Central memory CD8-positive, alpha-beta T cell (primary cell): ENCODE data around the gene HNRNPF.
"Not testable (repeated sequence)": the region's sequence is repeated elsewhere in the genome, so short reads cannot be mapped to it uniquely, and the experiment has no call there.

ENCODE experiments used
- ATAC-seq: fragments of 150-1000 bp; cut with Tn5 transposase; replicated peaks from 2 replicates; pipeline ENCODE4 v1.10.0; 2022; ENCODE audit warnings: mild to moderate bottlenecking, moderate FRiP score, moderate number of reproducible peaks; ENCODE audit not compliant: poor library complexity, severe bottlenecking; ENCODE audit errors: extremely low read depth
- DNase-seq, 2 donors: peaks; one replicate each; pipeline ENCODE4 v3.0.0; 2021; ENCODE audit warnings: low spot score in 2 of 2
- H3K27ac Mint-ChIP-seq: one replicate; pipeline ENCODE4 v1.8.0; 2022; ENCODE audit warnings: low read depth, mild to moderate bottlenecking, moderate library complexity, mixed read lengths
- H3K27me3 Mint-ChIP-seq: one replicate; pipeline ENCODE4 v1.8.0; 2022; ENCODE audit warnings: mixed read lengths
- H3K36me3 Mint-ChIP-seq: one replicate; pipeline ENCODE4 v1.8.0; 2022; ENCODE audit warnings: mild to moderate bottlenecking, moderate library complexity, mixed read lengths; ENCODE audit not compliant: insufficient read depth
- H3K4me1 Mint-ChIP-seq: one replicate; pipeline ENCODE4 v1.8.0; 2022; ENCODE audit warnings: mixed read lengths
- H3K4me3 Mint-ChIP-seq: one replicate; pipeline ENCODE4 v1.8.0; 2022; ENCODE audit warnings: mild to moderate bottlenecking, moderate library complexity, mixed read lengths
- H3K9me3 Mint-ChIP-seq: one replicate; pipeline ENCODE4 v1.8.0; 2022; ENCODE audit warnings: mixed read lengths

Gene HNRNPF

DNA sequence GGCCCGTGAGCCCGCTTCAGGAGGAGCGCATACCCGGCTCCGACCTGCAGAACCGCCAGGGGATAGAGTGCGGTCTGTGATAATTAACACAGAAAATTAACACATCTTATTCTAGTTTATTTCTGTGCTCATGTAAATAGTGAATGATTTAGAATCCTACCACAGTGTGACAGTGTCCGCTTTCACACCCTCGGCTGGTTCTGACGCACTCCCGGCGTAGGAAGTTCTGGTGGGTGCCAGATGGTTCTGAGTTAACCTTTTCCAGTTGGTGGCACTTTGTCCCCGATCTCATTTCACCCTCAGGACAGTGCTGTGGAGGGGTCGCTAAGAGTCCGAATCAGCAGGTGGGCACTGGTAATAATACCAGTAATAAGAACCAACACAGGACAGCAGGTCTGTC, 65.9 kb downstream of the HNRNPF start:
- Mint-ChIP-seq H3K36me3 (no peaks in the 10 kb centered on the region), H3K27me3 (peaks cover 29% of the 10 kb centered on the region), H3K9me3 (no peaks in the 10 kb centered on the region), H3K4me1 (peaks cover 13% of the 10 kb centered on the region), H3K4me3 (no peak overlapping the region), H3K27ac (no peak overlapping the region)
- ATAC-seq, result no peak
- DNase-seq, result no peak

DNA sequence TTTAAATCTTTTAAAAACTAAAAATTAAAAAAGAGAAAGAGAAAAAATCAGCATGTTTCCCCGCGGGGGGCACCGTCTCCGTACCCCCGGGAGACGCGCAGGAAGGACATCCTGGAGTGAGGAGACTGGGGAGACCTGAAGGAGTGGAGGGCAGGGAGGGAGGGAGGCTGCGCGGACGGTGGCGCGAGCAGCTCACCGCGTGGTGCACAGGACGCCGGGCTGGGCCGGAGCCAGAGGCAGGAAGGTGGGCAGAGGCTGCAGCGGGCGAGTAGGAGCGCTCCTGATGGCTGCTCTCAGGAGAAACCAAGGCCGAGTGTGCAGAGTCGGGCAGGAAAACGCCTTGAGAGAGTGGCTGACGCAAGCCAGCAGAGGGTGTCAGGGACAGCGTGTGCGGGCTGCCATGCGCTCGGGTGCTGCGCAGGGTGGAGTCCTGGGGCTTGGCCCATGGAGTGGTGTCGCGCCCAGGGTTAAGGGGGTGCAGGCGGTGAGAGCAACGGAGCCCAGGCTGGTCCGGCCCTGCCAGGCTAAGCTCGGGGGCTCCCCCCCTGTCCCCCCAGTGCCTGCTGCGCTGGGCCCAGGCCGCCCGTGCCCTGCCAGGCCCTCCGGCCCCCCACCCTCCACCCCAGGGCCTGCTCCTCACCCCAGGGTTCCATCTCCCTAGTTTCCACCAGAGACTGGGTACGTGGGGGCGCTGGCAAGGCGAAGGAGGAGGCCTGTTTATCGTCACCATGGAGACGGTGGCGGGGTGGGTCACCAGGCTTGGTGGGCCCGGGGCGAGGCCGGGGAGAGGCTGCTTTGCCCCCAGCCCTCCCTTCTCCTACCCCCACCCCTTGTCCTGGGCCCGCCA, 66.5 kb downstream of the HNRNPF start:
- Mint-ChIP-seq H3K27ac (no peak overlapping the region), H3K4me3 (no peak overlapping the region), H3K36me3 (no peaks in the 10 kb centered on the region), H3K4me1 (peaks cover 10% of the 10 kb centered on the region), H3K27me3 (peaks cover 33% of the 10 kb centered on the region), H3K9me3 (no peaks in the 10 kb centered on the region)
- ATAC-seq (no peak), DNase-seq (no peak)

DNA sequence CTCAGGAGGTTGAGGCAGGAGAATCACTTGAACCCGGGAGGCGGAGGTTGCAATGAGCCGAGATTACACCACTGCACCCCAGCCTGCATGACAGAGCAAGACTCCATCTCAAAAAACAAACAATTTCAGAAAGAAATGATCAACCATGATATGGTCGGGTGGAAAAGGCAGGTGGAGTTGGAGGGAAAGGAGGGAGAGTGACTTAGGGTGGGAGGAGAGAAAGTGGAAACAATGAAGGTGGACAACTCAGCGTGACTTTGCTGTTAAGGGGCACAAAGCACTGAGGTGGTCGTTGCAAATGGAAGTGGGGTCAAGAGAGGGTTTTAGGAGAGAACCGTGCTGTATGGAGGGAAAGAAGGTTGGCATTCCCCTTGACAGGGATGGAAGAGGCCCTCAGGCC, 67.5 kb downstream of the HNRNPF start:
- no peak for ATAC-seq
- peaks cover 33% of the 10 kb centered on the region for H3K27me3 Mint-ChIP-seq

DNA sequence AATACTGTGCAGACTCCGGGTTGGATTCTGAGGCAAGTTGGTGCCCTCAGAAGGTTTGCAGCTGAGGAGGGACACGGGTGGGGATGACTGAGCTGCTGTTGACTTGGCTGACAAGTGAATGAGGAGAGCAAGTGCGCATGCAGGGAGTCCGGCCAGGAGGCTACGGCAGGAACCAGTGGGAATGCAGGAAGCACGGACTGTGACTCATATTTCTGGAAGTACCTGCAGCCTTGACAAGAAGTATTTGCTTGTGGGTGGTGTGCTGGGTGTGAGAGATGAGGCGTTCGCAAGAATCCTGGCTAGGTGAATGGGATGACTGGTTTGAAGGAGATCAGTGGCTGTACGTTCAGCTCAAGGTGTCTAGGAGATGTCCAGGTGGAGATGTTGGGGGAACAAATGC, 68.4 kb downstream of the HNRNPF start:
- Mint-ChIP-seq H3K27ac (no peak overlapping the region), H3K27me3 (peaks cover 33% of the 10 kb centered on the region), H3K36me3 (no peaks in the 10 kb centered on the region), H3K9me3 (no peaks in the 10 kb centered on the region), H3K4me1 (peaks cover 10% of the 10 kb centered on the region), H3K4me3 (no peak overlapping the region)
- ATAC-seq, result no peak
- DNase-seq, result no peak

More for the DNA sequence above, 67.5 kb downstream of the HNRNPF start:
- no peak for DNase-seq
- Mint-ChIP-seq H3K9me3 (no peaks in the 10 kb centered on the region), H3K36me3 (no peaks in the 10 kb centered on the region), H3K27ac (no peak overlapping the region), H3K4me1 (peaks cover 10% of the 10 kb centered on the region), H3K4me3 (no peak overlapping the region)

DNA sequence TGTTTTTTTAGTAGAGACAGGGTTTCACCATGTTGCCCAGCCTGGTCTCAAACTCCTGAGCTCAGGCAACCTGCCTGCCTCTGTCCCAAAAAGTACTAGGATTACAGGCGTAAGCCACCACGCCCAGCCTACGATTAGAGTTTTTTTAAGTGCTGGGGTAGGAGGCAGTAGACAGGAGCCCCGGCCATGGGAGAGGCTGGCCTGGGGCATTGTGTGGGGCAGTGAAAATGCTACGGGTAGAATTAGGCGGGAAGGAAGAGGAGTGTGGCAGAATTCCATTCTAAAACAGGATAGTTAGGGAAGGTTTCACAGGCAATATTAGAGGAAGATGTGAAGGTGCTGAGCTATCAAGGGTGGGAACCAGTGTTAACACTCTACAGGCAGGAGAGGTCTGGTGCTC, 68.9 kb downstream of the HNRNPF start:
- Mint-ChIP-seq H3K4me1 (peaks cover 10% of the 10 kb centered on the region), H3K4me3 (no peak overlapping the region), H3K9me3 (no peaks in the 10 kb centered on the region), H3K27me3 (peaks cover 33% of the 10 kb centered on the region), H3K27ac (no peak overlapping the region), H3K36me3 (no peaks in the 10 kb centered on the region)
- DNase-seq, result no peak
- ATAC-seq, result no peak

DNA sequence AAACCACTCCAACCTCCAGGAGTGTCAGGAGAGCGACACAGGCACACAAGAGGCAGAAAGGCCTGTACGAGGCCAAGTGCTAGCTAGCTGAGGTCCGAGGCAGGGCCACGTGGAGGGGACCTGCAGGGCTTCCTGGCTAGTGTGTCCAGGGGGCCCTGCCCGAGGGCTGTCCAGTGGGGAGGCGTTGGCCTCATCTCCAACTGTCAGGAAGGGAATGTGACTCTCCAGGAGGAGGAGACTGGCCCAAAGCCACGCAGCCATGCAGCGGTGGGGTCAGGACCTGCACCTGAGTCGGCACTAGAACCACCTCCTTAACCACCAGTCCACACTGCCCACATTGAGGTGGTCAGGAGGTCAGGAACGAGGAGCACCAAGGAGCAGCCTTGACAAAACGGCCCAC, 69.8 kb downstream of the HNRNPF start:
- H3K27me3 Mint-ChIP-seq, result peaks cover 33% of the 10 kb centered on the region
- no peak for ATAC-seq
- H3K4me3 Mint-ChIP-seq, result no peak overlapping the region
- H3K9me3 Mint-ChIP-seq, result no peaks in the 10 kb centered on the region
- H3K36me3 Mint-ChIP-seq, result no peaks in the 10 kb centered on the region
- no peak overlapping the region for H3K27ac Mint-ChIP-seq
- peaks cover 10% of the 10 kb centered on the region for H3K4me1 Mint-ChIP-seq
- no peak for DNase-seq

DNA sequence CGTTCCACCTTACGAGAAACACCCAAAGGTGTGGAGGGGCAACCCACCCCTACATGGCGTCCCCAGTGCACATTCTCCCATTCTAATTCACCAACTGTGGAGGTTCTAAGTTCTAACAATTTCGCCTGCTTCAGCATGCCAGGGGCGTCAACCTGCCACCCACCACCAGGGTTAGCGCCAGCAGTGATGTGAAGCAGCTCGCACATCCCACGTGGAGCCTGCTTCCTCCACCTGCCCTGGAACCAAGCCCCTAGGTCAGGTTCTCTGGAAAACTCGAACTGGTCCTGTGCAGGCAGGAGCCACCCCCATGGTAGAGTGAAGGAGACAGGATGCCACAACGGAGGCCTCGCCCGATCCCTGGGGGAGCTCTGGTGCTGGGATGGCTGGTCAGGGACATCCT, 70.9 kb downstream of the HNRNPF start:
- H3K4me1 Mint-ChIP-seq, result peaks cover 12% of the 10 kb centered on the region
- H3K27ac Mint-ChIP-seq, result no peak overlapping the region
- H3K4me3 Mint-ChIP-seq, result no peak overlapping the region
- DNase-seq (no peak), ATAC-seq (no peak)
- peaks cover 33% of the 10 kb centered on the region for H3K27me3 Mint-ChIP-seq
- no peaks in the 10 kb centered on the region for H3K36me3 Mint-ChIP-seq
- no peaks in the 10 kb centered on the region for H3K9me3 Mint-ChIP-seq

DNA sequence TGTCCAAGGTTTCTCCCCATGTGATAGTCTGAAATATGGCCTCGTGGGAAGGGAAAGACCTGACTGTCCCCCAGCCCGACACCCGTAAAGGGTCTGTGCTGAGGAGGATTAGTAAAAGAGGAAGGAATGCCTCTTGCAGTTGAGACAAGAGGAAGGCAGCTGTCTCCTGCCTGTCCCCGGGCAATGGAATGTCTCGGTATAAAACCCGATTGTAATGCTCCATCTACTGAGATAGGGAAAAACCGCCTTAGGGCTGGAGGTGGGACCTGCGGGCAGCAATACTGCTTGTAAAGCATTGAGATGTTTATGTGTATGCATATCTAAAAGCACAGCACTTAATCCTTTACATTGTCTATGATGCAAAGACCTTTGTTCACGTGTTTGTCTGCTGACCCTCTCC, 71.5 kb downstream of the HNRNPF start:
- H3K36me3 Mint-ChIP-seq, H3K9me3 Mint-ChIP-seq, H3K4me3 Mint-ChIP-seq, ATAC-seq, DNase-seq, H3K27ac Mint-ChIP-seq: not testable (repeated sequence)
- Mint-ChIP-seq H3K4me1 (peaks cover 18% of the 10 kb centered on the region), H3K27me3 (peaks cover 33% of the 10 kb centered on the region)

DNA sequence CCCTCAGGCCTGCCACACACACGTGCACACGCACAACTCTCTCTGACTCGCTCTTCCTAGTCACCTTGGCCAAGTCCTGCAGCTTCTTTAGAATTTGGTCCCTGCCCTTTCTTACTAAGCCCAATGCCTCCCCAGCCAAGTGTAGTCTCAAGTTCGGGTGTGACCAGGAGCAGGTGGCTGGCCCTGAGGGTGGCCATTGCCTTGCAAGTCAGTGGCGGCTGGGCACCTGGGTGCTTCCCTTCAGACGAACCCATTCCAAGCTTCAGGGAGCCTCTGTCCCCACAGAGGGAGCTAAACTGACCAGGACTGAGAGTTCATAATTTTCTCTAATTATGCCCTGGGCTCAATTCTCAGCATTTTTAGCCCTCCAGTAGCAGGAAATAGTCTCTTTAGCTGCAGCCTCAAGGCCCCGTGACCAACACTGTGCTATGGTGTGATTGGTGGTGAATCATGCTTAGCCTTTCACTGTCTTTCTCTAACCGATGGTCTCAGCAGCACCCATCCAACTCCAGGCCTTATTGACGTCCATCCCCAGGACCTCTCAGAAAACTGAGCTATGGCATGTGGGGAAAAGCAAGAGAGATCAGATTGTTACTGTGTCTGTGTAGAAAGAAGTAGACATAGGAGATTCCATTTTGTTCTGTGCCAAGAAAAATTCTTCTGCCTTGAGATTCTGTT, 72.2 kb downstream of the HNRNPF start:
- Mint-ChIP-seq H3K4me1 (peaks cover 25% of the 10 kb centered on the region), H3K36me3 (no peaks in the 10 kb centered on the region), H3K27me3 (peaks cover 33% of the 10 kb centered on the region), H3K4me3 (no peak overlapping the region), H3K9me3 (no peaks in the 10 kb centered on the region), H3K27ac (no peak overlapping the region)
- DNase-seq (no peak), ATAC-seq (no peak)

DNA sequence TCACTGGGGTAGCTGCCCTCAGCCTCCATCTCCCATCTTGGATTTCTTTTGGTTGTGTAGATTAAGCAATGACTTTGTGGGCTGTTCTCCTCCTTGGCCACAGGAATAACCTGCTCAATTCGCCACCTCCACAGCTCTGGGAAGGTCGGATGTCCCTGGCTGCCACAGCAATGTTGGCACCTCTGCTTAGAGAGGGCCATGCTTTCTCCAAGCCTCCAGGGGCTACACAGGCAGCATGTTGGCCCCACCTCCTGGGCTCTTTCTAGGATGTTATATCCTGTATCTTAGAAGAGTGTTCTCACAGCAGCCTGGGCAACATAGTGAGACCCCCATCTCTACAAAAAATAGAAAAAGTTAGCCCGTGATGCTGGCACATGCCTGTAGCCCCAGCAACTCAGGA, 72.9 kb downstream of the HNRNPF start:
- DNase-seq (no peak), ATAC-seq (no peak)
- H3K4me3 Mint-ChIP-seq, result no peak overlapping the region
- H3K4me1 Mint-ChIP-seq, result peaks cover 28% of the 10 kb centered on the region
- no peak overlapping the region for H3K27ac Mint-ChIP-seq
- H3K27me3 Mint-ChIP-seq, result peaks cover 33% of the 10 kb centered on the region
- H3K36me3 Mint-ChIP-seq, result no peaks in the 10 kb centered on the region
- no peaks in the 10 kb centered on the region for H3K9me3 Mint-ChIP-seq
